ENCODE data around the gene CD200R1L.

CD200R1L gene

DNA sequence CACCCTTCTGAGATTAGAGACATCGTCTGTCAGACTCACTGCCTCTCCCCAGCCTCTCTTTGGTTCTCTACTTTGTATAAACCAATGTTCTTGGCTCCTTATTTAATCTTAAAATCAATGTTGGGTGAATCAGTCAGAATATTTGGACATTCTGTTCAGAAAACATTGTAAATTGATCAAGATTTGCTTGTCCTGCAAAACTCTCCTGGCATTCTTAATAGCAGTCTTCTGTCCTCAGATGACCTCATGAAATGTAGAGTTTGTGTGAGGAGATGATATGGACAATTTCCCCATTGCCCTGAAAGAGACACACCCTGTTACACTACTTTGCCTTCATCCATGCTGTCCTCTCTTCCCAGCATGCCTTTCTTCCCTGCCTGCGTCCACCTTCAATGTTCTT lies 33.6 kb downstream of the CD200R1L start:
- no peak for DNase-seq (ENCODE audit: extremely low read depth, low read depth)
- TF ChIP-seq, protein P1, sequence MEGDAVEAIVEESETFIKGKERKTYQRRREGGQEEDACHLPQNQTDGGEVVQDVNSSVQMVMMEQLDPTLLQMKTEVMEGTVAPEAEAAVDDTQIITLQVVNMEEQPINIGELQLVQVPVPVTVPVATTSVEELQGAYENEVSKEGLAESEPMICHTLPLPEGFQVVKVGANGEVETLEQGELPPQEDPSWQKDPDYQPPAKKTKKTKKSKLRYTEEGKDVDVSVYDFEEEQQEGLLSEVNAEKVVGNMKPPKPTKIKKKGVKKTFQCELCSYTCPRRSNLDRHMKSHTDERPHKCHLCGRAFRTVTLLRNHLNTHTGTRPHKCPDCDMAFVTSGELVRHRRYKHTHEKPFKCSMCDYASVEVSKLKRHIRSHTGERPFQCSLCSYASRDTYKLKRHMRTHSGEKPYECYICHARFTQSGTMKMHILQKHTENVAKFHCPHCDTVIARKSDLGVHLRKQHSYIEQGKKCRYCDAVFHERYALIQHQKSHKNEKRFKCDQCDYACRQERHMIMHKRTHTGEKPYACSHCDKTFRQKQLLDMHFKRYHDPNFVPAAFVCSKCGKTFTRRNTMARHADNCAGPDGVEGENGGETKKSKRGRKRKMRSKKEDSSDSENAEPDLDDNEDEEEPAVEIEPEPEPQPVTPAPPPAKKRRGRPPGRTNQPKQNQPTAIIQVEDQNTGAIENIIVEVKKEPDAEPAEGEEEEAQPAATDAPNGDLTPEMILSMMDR (IDR thresholded peaks at IDR 0.05; ENCODE audit: low read depth, low read length), result no peak

DNA sequence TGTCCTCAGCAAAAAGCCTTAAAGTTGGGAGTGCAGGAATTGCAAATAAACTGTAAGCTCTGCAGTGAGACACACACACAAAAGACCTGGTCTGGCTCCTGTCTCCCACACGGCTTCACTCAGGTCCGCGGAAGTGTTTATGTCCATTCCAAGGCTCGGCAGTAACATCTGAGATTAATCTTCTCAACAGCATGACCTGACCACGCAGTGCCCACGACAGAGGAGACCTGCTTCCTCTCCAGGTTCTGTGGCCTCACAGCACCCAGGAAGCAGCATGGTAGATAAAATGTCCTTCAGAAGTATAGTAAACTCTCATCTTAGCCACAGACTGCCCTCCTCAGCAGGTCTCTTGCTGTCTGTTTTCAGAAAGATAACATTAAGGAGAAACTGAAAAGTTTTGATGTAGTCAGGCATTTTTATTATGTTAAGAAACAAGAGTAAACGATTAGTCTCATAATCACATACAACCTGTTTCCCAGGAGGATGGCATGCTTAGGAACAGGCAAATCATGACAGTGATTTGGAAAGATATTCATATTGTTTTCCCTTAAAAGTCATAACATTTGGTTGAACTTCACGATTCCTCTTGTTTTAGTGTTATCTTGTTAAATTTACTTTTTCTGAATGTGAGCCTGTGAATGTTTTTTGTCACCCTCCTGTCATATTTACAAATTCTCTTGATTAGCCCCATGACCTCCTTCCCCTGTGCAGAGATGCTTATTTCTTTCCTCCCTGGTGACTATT lies 34.6 kb downstream of the CD200R1L start:
- TF ChIP-seq, protein P1 (IDR thresholded peaks at IDR 0.05; ENCODE audit: low read depth, low read length), result no peak
- DNase-seq (ENCODE audit: extremely low read depth, low read depth), result no peak

DNA sequence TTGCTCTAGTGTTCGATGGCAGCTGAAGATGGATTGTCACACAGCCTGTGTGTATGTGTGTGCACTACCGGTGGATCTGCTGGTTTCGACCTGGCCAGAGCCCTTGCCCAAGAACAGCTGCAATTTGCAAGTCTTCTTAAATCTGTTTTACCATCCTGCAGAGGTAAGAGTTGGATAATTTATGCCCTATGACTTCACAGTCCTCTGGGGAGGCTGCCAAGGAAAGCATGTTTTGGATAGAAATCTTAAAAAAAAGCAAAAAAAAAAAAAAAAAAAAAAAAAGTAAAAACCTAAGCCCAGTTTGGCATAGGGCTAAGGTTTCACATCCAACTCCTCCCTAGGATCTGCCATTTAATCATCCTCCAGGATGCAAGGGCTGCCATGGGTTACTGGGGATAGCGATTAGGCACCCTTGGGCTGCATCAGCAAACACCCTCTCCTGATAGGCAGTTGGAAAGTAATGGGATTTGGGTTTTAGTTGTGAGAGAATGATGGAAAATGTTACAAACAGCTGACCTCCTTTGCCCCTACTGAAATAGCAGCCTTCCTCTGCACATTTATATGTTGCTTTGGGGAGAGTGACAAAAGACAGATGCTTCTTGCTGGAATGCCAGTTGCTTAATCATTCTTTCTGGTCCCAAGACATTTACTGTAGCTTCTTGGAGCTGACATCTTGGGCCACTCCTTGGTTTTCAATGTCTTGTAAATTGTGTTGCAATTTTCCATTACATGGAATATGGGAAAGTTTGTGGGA lies 35.4 kb downstream of the CD200R1L start:
- TF ChIP-seq, protein P1 (IDR thresholded peaks at IDR 0.05; ENCODE audit: low read depth, low read length), result no peak
- DNase-seq (ENCODE audit: extremely low read depth, low read depth), result peak; percentile 68

DNA sequence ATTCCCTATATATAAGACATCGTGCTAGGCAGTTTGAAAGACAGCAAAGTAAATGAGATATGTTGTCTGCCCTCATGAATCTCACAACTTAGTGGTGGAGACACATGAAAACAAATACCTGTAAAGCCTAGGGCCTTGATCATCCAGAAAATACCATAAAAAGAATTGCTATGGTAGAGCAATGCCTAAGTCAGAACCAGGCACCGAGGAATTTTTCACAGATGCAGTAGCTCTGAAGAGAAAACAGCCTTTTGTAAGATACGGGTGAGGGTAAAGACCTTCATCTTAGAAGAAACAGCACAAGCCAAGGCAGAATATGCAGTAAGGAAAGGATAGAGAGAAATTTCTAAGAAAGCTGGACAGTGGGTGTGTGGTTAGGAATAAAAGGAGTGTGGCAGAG lies 36.1 kb downstream of the CD200R1L start:
- no peak for DNase-seq (ENCODE audit: extremely low read depth, low read depth)
- TF ChIP-seq, protein P1 (IDR thresholded peaks at IDR 0.05; ENCODE audit: low read depth, low read length), result no peak

DNA sequence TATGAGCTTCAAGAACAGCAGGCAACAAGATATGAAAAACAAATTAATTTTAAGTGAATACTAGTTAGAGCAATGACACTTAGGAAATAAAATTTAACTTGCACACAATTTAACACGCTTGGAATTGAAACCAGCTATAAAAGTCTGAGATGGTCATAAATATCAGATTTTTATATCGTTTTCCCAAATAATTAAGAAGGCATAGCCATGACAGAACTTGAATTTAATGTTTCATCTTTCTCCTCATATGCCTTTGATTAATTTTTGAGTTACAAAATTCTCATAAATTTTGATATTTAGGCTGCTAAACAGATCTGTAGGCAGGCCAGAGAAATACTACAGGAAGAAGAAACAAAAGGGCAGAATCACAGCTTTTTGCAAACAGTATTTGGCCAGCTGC lies 38.5 kb downstream of the CD200R1L start:
- TF ChIP-seq, protein P1 (IDR thresholded peaks at IDR 0.05; ENCODE audit: low read depth, low read length), result no peak
- DNase-seq (ENCODE audit: extremely low read depth, low read depth), result no peak

DNA sequence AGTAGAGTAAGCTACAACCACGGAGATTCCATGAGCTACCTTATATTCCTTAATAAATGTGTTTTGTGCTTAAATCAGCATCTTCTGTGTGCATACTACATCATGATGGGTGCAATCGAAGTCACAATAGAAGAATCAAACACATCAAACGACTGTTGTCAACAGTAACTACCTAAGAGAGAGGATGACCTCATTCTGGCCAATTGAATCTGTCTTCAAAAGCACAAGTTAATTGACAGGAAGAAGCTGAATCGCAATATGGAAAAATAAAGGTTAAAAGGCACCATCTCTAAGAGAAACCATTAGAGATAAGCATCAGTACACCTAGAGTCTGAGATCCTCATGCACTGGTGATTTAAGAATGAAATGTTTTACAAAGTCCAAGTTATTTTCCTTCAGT lies 39.0 kb downstream of the CD200R1L start:
- TF ChIP-seq, protein P1 (IDR thresholded peaks at IDR 0.05; ENCODE audit: low read depth, low read length), result no peak
- no peak for DNase-seq (ENCODE audit: extremely low read depth, low read depth)

DNA sequence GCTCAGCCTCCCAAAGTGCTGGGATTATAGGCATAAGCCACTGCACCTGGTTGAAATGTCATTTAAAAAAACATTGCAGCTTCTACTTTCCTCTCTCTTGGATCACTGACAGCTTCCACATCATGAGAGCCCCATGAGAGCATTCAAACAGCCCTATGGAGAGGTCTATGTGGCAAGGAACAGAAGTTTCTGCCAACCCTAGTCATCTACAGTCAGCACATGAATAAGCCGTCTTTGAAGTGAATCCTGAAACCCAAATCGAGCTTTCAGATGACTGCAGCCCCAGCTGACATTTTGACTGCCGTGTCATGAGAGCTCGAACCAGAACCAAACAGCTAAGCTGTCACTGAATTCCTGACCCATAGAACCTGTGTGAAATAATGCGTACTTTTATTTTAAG lies 39.8 kb downstream of the CD200R1L start:
- no peak for DNase-seq (ENCODE audit: extremely low read depth, low read depth)
- TF ChIP-seq, protein P1 (IDR thresholded peaks at IDR 0.05; ENCODE audit: low read depth, low read length), result no peak
